Stomach (tissue), 9 donors: Measurements from ENCODE around the gene ATF7IP2. TPM values are rescaled to one million over a fixed set of nuclear protein-coding genes. Genes with fewer than 3 reads are reported as not detected.
A peak's percentile ranks its signal among the peaks of the same experiment; 100 is the strongest.
"Not testable (repeated sequence)": the region's sequence is repeated elsewhere in the genome, so short reads cannot be mapped to it uniquely, and the experiment has no call there.

ENCODE experiments used
- DNase-seq, 2 donors: peaks; one replicate each; pipeline versions ENCODE4 v3.0.0 to v3.0.0-alpha.2; 2013 to 2019
- H3K27ac ChIP-seq, 5 donors: fragments of 200-600 bp in 4 of 5; sonication (generic) in 4 of 5; one replicate each; pipeline ENCODE4 v1.5.1; 2013 to 2019; ENCODE audit warnings: mild to moderate bottlenecking in 1 of 5, moderate library complexity in 1 of 5
- H3K27me3 ChIP-seq, 3 donors: fragments of 200-600 bp; sonication (generic); one replicate each; pipeline ENCODE4 v1.5.1; 2017 to 2019; ENCODE audit warnings: mixed run types in 1 of 3
- H3K36me3 ChIP-seq, 4 donors: fragments of 200-600 bp; sonication (generic); 1 replicate in 3 of 4; 2 replicates in 1 of 4; pipeline ENCODE4 v1.5.1; 2016 to 2019
- H3K4me1 ChIP-seq, 4 donors: fragments of 200-600 bp; sonication (generic); one replicate each; pipeline ENCODE4 v1.5.1; 2016 to 2019
- H3K4me3 ChIP-seq, 4 donors: fragments of 200-600 bp; sonication (generic) in 3 of 4; one replicate each; pipeline ENCODE4 v1.5.1; 2016 to 2019; ENCODE audit warnings: mild to moderate bottlenecking in 1 of 4
- H3K9me3 ChIP-seq, 4 donors: fragments of 200-600 bp; sonication (generic); one replicate each; pipeline ENCODE4 v1.5.1; 2016 to 2019
- CTCF ChIP-seq, 7 experiments: fragments of 450-650 bp in 4 of 7; fragments of 200-600 bp in 3 of 7; sonication (generic) in 3 of 7; IDR thresholded peaks; one replicate each; pipeline ENCODE4 v1.5.1; 2016 to 2019; ENCODE audit warnings: antibody characterized with exemption in 7 of 7, control low read depth in 2 of 7, mild to moderate bottlenecking in 1 of 7
- EP300 ChIP-seq: sonication (generic); formaldehyde crosslinking; IDR thresholded peaks from one replicate; pipeline ENCODE4 v1.6.1; 2017; ENCODE audit warnings: antibody characterized with exemption
- POLR2A ChIP-seq, 4 donors: fragments of 450-650 bp; IDR thresholded peaks; one replicate each; pipeline ENCODE4 v1.6.1; 2016; ENCODE audit warnings: antibody characterized with exemption in 4 of 4, control low read depth in 2 of 4, mild to moderate bottlenecking in 1 of 4, moderate library complexity in 1 of 4
- POLR2AphosphoS5 ChIP-seq, 3 donors: sonication (generic); formaldehyde crosslinking; IDR thresholded peaks; one replicate each; pipeline ENCODE4 v1.6.1; 2016; ENCODE audit warnings: antibody characterized with exemption in 3 of 3
- WGBS, 5 donors: extraction: QIAGEN DNeasy Blood & Tissue Kit in 3 of 5; methylation state at CpG; one replicate each; pipeline versions ENCODE4 v1.1.5 to v1.1.7; 2013 to 2018; 5-methylcytosine and 5-hydroxymethylcytosine counted together
- intact Hi-C: fragments of 100-400 bp; cut with DNase I; formaldehyde crosslinking; loops from one replicate; pipeline ENCODE4 v1.15.1; 2023; ENCODE audit warnings: low total_unique reads
- polyA plus RNA-seq, 3 donors: library from polyadenylated mRNA; stranded (reverse); fragments of 200-250 nt; gene quantifications; one replicate each; pipeline ENCODE4 v1.2.3, GENCODE V29; 2013
- total RNA-seq, 5 donors: library from RNA; depleted of rRNA; stranded (reverse); fragments of >200 nt; gene quantifications; one replicate each; pipeline versions ENCODE4 v1.1.0 to v1.2.3, GENCODE V29; 2014 to 2016
- donor health status: healthy with polysubstance abuse.
- donor health status: Bipolar disorder and iron deficiency.
- donor health status: healthy.

The ATF7IP2 gene
- total and polyA plus RNA-seq, 8 donors, result 4.5 to 59.7 (median 30.3) TPM

GRCh38 chr16:10500582-10500981 lies 114.7 kb downstream of the ATF7IP2 start:
- WGBS, 5 donors, result 92 to 99% (median 97%) methylated on average over 3 of the region's 3 CpGs

GRCh38 chr16:10501016-10501607 lies 115.3 kb downstream of the ATF7IP2 start:
- Histone ChIP-seq H3K27me3 (no peaks in the 10 kb centered on the region), H3K4me3 (no peak overlapping the region), H3K27ac (no peak overlapping the region), H3K36me3 (peaks cover 0 to 16% (median 0%) of the 10 kb centered on the region in 4 donors), H3K4me1 (no peaks in the 10 kb centered on the region), H3K9me3 (no peaks in the 10 kb centered on the region)
- WGBS, 5 donors, result 66 to 100% (median 95%) methylated on average over 2 of the region's 2 CpGs
- TF ChIP-seq POLR2A (IDR thresholded peaks at IDR 0.05), result no peak
- TF ChIP-seq POLR2AphosphoS5 (IDR thresholded peaks at IDR 0.05), result no peak
- no peak for TF ChIP-seq EP300
- TF ChIP-seq CTCF (IDR thresholded peaks at IDR 0.05), result no peak
- intact Hi-C loops, result no loop called here
- DNase-seq, result peak in 1 of 2 donors; percentile 17

More at GRCh38 chr16:10500582-10500981, 114.7 kb downstream of the ATF7IP2 start:
- H3K27ac ChIP-seq, result no peak overlapping the region
- H3K4me1 ChIP-seq, result no peaks in the 10 kb centered on the region
- intact Hi-C loops, result no loop called here
- TF ChIP-seq CTCF (IDR thresholded peaks at IDR 0.05) (no peak), POLR2A (IDR thresholded peaks at IDR 0.05) (no peak), EP300 (no peak), POLR2AphosphoS5 (IDR thresholded peaks at IDR 0.05) (no peak)
- H3K9me3 ChIP-seq, result peaks cover 0 to 3% (median under 1%) of the 10 kb centered on the region in 4 donors
- H3K27me3 ChIP-seq, result no peaks in the 10 kb centered on the region
- no peak for DNase-seq
- peaks cover 0 to 18% (median 0%) of the 10 kb centered on the region in 4 donors for H3K36me3 ChIP-seq
- no peak overlapping the region for H3K4me3 ChIP-seq

- H3K4me1 ChIP-seq, result no peaks in the 10 kb centered on the region
- WGBS, 5 donors, result 91 to 96% (median 93%) methylated on average over 6 of the region's 6 CpGs
- peaks cover 0 to 17% (median under 1%) of the 10 kb centered on the region in 4 donors for H3K36me3 ChIP-seq
- no peak overlapping the region for H3K27ac ChIP-seq
- no peaks in the 10 kb centered on the region for H3K9me3 ChIP-seq
- intact Hi-C loops, result no loop called here
- no peak overlapping the region for H3K4me3 ChIP-seq
- no peak for TF ChIP-seq POLR2AphosphoS5 (IDR thresholded peaks at IDR 0.05)
- no peak for TF ChIP-seq EP300
- no peak for TF ChIP-seq POLR2A (IDR thresholded peaks at IDR 0.05)
- H3K27me3 ChIP-seq, result no peaks in the 10 kb centered on the region
- no peak for DNase-seq
Measured at GRCh38 chr16:10502776-10503175, 116.9 kb downstream of the ATF7IP2 start.

GRCh38 chr16:10504404-10504885 lies 118.6 kb downstream of the ATF7IP2 start:
- Histone ChIP-seq H3K4me3 (no peak overlapping the region), H3K36me3 (peaks cover 0 to 22% (median 3%) of the 10 kb centered on the region in 4 donors), H3K4me1 (peaks cover 0 to 2% (median 0%) of the 10 kb centered on the region in 4 donors), H3K27ac (no peak overlapping the region), H3K27me3 (no peaks in the 10 kb centered on the region), H3K9me3 (no peaks in the 10 kb centered on the region)
- intact Hi-C loops, result no loop called here
- TF ChIP-seq POLR2A (IDR thresholded peaks at IDR 0.05) (no peak), EP300 (no peak), POLR2AphosphoS5 (IDR thresholded peaks at IDR 0.05) (no peak), CTCF (IDR thresholded peaks at IDR 0.05) (no peak)
- 29 to 43% (median 35%) methylated on average over 2 of the region's 2 CpGs for WGBS, 5 donors
- peak in 1 of 2 donors; percentile 58 for DNase-seq

GRCh38 chr16:10505286-10505685 lies 119.4 kb downstream of the ATF7IP2 start:
- H3K4me1 ChIP-seq, H3K27me3 ChIP-seq, H3K27ac ChIP-seq, H3K9me3 ChIP-seq, DNase-seq, H3K4me3 ChIP-seq, intact Hi-C loops: not testable (repeated sequence)
- H3K36me3 ChIP-seq, result peaks cover 0 to 22% (median 3%) of the 10 kb centered on the region in 4 donors
- WGBS, 5 donors, result 66 to 84% (median 81%) methylated on average over 3 of the region's 3 CpGs
